ENCODE results near the gene TOM1L2.

The TOM1L2 gene

GRCh38 chr17:17883801-17884200 is 88.4 kb downstream of the TOM1L2 start:
- no peak overlapping the region for H3K27ac Mint-ChIP-seq
- no peaks in the 10 kb centered on the region for H3K9me3 Mint-ChIP-seq
- no peak overlapping the region for H3K4me3 Mint-ChIP-seq
- peaks cover 30% of the 10 kb centered on the region for H3K36me3 Mint-ChIP-seq
- no peak for ATAC-seq
- H3K27me3 Mint-ChIP-seq = no peaks in the 10 kb centered on the region
- no peaks in the 10 kb centered on the region for H3K4me1 Mint-ChIP-seq

- no peak for ATAC-seq
- H3K36me3 Mint-ChIP-seq = peaks cover 47% of the 10 kb centered on the region
- H3K27ac Mint-ChIP-seq = no peak overlapping the region
- no peak overlapping the region for H3K4me3 Mint-ChIP-seq
- H3K9me3 Mint-ChIP-seq = no peaks in the 10 kb centered on the region
- no peaks in the 10 kb centered on the region for H3K4me1 Mint-ChIP-seq
- H3K27me3 Mint-ChIP-seq = no peaks in the 10 kb centered on the region
Measured at GRCh38 chr17:17882082-17882581, 90.1 kb downstream of the TOM1L2 start.

DNA sequence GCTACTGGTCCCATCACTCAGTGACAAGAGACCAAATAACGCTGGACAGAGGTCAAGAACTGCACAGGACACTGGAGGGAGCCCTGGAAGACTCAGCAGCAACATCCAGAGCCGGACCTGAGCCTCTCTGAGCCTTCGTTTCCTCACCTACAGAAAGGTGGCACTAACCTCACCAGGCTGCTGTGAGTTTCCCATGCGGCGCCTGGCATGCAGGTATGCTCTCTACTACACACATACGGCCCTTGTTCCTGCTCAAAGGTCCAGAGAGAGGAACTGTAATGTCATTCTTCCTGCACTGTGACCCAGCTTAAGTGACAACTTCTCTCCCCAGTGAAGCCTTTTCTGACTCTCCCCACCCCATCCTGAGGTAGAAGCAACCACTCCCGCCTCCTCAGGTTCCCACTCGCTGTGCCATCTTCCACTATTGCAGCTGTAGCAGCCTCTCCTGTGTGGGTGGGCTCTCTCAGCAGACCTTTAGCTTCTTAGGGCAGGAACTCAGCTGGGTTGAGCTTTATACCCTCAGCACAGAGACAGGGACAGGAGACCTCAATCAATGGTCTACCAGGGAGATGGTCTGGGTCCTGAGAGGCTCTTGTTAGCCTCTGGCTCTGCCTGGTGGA is 91.5 kb downstream of the TOM1L2 start:
- H3K4me1 Mint-ChIP-seq = no peaks in the 10 kb centered on the region
- H3K27ac Mint-ChIP-seq = no peak overlapping the region
- H3K36me3 Mint-ChIP-seq = peaks cover 58% of the 10 kb centered on the region

GRCh38 chr17:17877529-17878358 is 94.5 kb downstream of the TOM1L2 start:
- Mint-ChIP-seq H3K4me3 (no peak overlapping the region), H3K27me3 (no peaks in the 10 kb centered on the region), H3K4me1 (no peaks in the 10 kb centered on the region), H3K9me3 (no peaks in the 10 kb centered on the region), H3K27ac (no peak overlapping the region), H3K36me3 (peaks cover 44% of the 10 kb centered on the region)
- ATAC-seq = no peak

More for the DNA sequence above, 91.5 kb downstream of the TOM1L2 start:
- no peak for ATAC-seq
- Mint-ChIP-seq H3K27me3 (no peaks in the 10 kb centered on the region), H3K4me3 (no peak overlapping the region), H3K9me3 (no peaks in the 10 kb centered on the region)

GRCh38 chr17:17876959-17877528 is 95.2 kb downstream of the TOM1L2 start:
- ATAC-seq = no peak
- Mint-ChIP-seq H3K9me3 (no peaks in the 10 kb centered on the region), H3K4me1 (no peaks in the 10 kb centered on the region), H3K27ac (no peak overlapping the region), H3K36me3 (peaks cover 38% of the 10 kb centered on the region), H3K4me3 (no peak overlapping the region), H3K27me3 (no peaks in the 10 kb centered on the region)

GRCh38 chr17:17874478-17874877 is 97.7 kb downstream of the TOM1L2 start:
- peaks cover 33% of the 10 kb centered on the region for H3K36me3 Mint-ChIP-seq
- H3K27me3 Mint-ChIP-seq = no peaks in the 10 kb centered on the region
- H3K4me1 Mint-ChIP-seq = no peaks in the 10 kb centered on the region
- ATAC-seq = no peak
- no peaks in the 10 kb centered on the region for H3K9me3 Mint-ChIP-seq
- no peak overlapping the region for H3K4me3 Mint-ChIP-seq
- no peak overlapping the region for H3K27ac Mint-ChIP-seq

- ATAC-seq = no peak
- Mint-ChIP-seq H3K9me3 (no peaks in the 10 kb centered on the region), H3K4me1 (no peaks in the 10 kb centered on the region), H3K27ac (no peak overlapping the region), H3K27me3 (no peaks in the 10 kb centered on the region), H3K36me3 (peaks cover 35% of the 10 kb centered on the region), H3K4me3 (no peak overlapping the region)
Measured at GRCh38 chr17:17873450-17873991, 98.7 kb downstream of the TOM1L2 start.

- no peaks in the 10 kb centered on the region for H3K4me1 Mint-ChIP-seq
- no peak for ATAC-seq
- H3K27ac Mint-ChIP-seq = no peak overlapping the region
- peaks cover 28% of the 10 kb centered on the region for H3K36me3 Mint-ChIP-seq
- H3K9me3 Mint-ChIP-seq = no peaks in the 10 kb centered on the region
- H3K27me3 Mint-ChIP-seq = no peaks in the 10 kb centered on the region
- no peak overlapping the region for H3K4me3 Mint-ChIP-seq
Measured at GRCh38 chr17:17872547-17873345, 99.5 kb downstream of the TOM1L2 start.

DNA sequence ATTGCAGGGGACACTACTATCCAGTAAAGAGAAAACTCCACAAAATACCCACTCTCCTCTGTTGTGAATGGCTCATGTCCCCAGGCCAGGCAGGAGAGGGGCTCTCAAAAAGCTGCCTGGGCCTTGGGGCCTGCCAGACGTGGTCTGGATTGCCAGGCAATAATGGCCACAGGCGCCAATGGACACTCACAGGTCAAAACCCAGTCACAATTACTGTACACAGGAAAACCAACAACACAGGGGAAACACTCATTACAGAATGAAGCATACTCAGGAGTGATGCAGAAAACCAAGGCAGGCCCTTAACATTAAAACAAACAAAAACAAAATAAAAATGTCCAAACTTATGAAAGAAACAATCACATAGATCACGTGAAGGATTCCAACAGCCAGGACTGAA is 100.3 kb downstream of the TOM1L2 start:
- Mint-ChIP-seq H3K27me3 (no peaks in the 10 kb centered on the region), H3K4me3 (no peak overlapping the region), H3K27ac (no peak overlapping the region), H3K36me3 (peaks cover 19% of the 10 kb centered on the region), H3K9me3 (no peaks in the 10 kb centered on the region), H3K4me1 (no peaks in the 10 kb centered on the region)
- ATAC-seq = no peak

DNA sequence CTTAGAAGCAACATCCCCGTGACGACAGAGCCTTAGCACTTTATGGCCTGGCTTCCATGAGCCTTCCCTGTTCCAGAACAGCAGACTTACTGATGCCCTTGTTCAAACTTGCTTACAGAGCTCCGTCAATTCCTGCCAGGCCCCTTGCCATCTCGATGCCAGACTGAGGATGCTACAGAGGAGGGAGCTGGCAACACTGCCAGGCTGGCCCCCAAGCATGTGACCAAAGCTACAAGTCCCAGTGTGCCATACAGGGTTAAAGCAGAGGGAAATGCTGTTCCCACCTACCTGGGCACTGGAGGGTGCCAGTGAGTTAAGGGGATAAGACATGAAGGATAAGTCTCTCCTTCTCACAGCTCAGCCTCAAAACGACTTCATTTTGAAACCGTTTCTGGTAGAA is 102.0 kb downstream of the TOM1L2 start:
- Mint-ChIP-seq H3K27ac (no peak overlapping the region), H3K36me3 (peaks cover 10% of the 10 kb centered on the region), H3K27me3 (no peaks in the 10 kb centered on the region), H3K4me3 (no peak overlapping the region), H3K4me1 (no peaks in the 10 kb centered on the region), H3K9me3 (no peaks in the 10 kb centered on the region)
- ATAC-seq = no peak

- no peak overlapping the region for H3K27ac Mint-ChIP-seq
- no peaks in the 10 kb centered on the region for H3K4me1 Mint-ChIP-seq
- no peak overlapping the region for H3K4me3 Mint-ChIP-seq
- ATAC-seq = no peak
- no peaks in the 10 kb centered on the region for H3K9me3 Mint-ChIP-seq
- no peaks in the 10 kb centered on the region for H3K27me3 Mint-ChIP-seq
- peaks cover 10% of the 10 kb centered on the region for H3K36me3 Mint-ChIP-seq
Measured at GRCh38 chr17:17868641-17869522, 103.3 kb downstream of the TOM1L2 start.

DNA sequence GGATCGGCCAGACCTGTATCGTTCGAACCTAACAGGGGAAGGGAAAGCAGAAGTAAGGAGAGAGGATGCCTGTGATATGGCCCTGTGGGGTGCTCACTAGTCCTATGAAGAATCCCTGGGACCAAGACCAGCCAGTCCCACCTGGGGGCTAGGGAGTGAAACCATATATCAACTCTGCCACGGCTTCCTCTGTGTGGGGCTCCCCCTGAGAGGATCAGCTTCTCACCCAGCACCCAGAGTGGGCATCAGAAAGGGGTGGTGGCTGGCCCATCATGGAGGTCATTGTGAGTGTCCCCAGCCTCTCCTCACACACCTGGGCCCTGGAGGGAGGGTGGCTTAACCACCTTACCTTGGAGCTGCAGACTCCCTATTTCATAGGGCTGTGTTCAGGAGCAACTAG is 105.3 kb downstream of the TOM1L2 start:
- no peak overlapping the region for H3K27ac Mint-ChIP-seq
- no peak for ATAC-seq
- no peaks in the 10 kb centered on the region for H3K27me3 Mint-ChIP-seq
- no peak overlapping the region for H3K4me3 Mint-ChIP-seq
- peaks cover 10% of the 10 kb centered on the region for H3K36me3 Mint-ChIP-seq
- H3K4me1 Mint-ChIP-seq = peaks cover 7% of the 10 kb centered on the region
- H3K9me3 Mint-ChIP-seq = no peaks in the 10 kb centered on the region

GRCh38 chr17:17866425-17866824 is 105.8 kb downstream of the TOM1L2 start:
- Mint-ChIP-seq H3K4me1 (peaks cover 7% of the 10 kb centered on the region), H3K36me3 (peaks cover 10% of the 10 kb centered on the region), H3K4me3 (no peak overlapping the region), H3K27me3 (no peaks in the 10 kb centered on the region), H3K9me3 (no peaks in the 10 kb centered on the region), H3K27ac (no peak overlapping the region)
- no peak for ATAC-seq

GRCh38 chr17:17865035-17865434 is 107.2 kb downstream of the TOM1L2 start:
- Mint-ChIP-seq H3K36me3 (peaks cover 10% of the 10 kb centered on the region), H3K4me3 (no peak overlapping the region), H3K27ac (no peak overlapping the region), H3K4me1 (peaks cover 7% of the 10 kb centered on the region), H3K27me3 (no peaks in the 10 kb centered on the region), H3K9me3 (no peaks in the 10 kb centered on the region)
- ATAC-seq = no peak

Data from stimulated activated memory B cell treated with anti-CD40 and anti-IgM and Interleukin-4, amounts not matched to agents 10 μg/mL and 1 μg/mL and 100 μg/mL, for 72 hours (primary cell).